ENCODE measurements around the gene HTRA1.

DNA sequence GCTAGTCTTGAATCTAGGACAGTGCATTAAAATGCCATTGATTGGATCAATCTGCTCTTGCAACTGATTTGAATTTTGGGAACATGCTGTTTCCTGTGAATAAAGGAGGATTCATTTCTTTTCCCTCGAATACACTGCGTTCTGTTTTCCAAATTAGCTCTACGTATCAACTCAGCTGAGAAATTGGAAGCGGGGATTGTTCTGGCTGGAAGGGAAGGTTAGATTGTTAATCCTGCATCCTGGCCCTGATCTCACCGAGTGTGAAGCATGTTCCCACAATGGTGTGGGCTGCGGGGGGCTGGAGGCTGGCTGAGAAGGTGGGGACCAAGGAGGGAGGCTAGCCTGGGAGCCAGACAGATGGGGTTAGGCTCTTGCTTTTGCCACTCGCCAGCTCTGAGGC, 17.6 kb downstream of the HTRA1 start:
- TF ChIP-seq, protein P1, sequence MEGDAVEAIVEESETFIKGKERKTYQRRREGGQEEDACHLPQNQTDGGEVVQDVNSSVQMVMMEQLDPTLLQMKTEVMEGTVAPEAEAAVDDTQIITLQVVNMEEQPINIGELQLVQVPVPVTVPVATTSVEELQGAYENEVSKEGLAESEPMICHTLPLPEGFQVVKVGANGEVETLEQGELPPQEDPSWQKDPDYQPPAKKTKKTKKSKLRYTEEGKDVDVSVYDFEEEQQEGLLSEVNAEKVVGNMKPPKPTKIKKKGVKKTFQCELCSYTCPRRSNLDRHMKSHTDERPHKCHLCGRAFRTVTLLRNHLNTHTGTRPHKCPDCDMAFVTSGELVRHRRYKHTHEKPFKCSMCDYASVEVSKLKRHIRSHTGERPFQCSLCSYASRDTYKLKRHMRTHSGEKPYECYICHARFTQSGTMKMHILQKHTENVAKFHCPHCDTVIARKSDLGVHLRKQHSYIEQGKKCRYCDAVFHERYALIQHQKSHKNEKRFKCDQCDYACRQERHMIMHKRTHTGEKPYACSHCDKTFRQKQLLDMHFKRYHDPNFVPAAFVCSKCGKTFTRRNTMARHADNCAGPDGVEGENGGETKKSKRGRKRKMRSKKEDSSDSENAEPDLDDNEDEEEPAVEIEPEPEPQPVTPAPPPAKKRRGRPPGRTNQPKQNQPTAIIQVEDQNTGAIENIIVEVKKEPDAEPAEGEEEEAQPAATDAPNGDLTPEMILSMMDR (conservative IDR thresholded peaks at IDR 0.05; ENCODE audit: low read depth, low read length) = no peak
- TF ChIP-seq EZH2 (IDR thresholded peaks at IDR 0.05; ENCODE audit: low read length, unreplicated experiment) (no peak), EZH2phosphoT487 (IDR thresholded peaks at IDR 0.05; ENCODE audit: borderline replicate concordance, low read length) (no peak)
